NB4 (cell line): Measurements from ENCODE around the gene HLTF.

Experiments
- CTCF ChIP-seq: IDR thresholded peaks from one replicate; pipeline ENCODE4 v1.5.1; 2012; ENCODE audit warnings: low read depth, low read length
- MAX ChIP-seq: IDR thresholded peaks from 2 replicates; pipeline ENCODE4 v1.6.1; 2011; ENCODE audit warnings: low read depth, low read length
- MYC ChIP-seq: IDR thresholded peaks from 2 replicates; pipeline ENCODE4 v1.6.1; 2011; ENCODE audit warnings: low read depth, low read length
- POLR2A ChIP-seq: IDR thresholded peaks from 2 replicates; pipeline ENCODE4 v1.6.1; 2011; ENCODE audit warnings: mild to moderate bottlenecking; ENCODE audit not compliant: insufficient read length; ENCODE audit errors: extremely low read depth

- TF ChIP-seq POLR2A = no peak
- no peak for TF ChIP-seq CTCF
- TF ChIP-seq MYC = no peak
- TF ChIP-seq MAX = no peak
Observed at GRCh38 chr3:149042789-149043386, 43.4 kb downstream of the HLTF start.
